ENCODE results near the gene CLDN9. TPM values are rescaled to one million over a fixed set of nuclear protein-coding genes. Genes with fewer than 3 reads are reported as not detected.

Gene CLDN9
- total RNA-seq, 1 donor: not detected

- no peak overlapping the region for H3K27ac ChIP-seq (ENCODE audit: low read depth, low read length)
- H3K4me1 ChIP-seq (ENCODE audit: insufficient read depth, low read length): peaks cover 11% of the 10 kb centered on the region
- H3K27me3 ChIP-seq (ENCODE audit: insufficient read depth, low read length): no peaks in the 10 kb centered on the region
- TF ChIP-seq CTCF (IDR thresholded peaks at IDR 0.05; ENCODE audit: extremely low read depth, low read depth, low read length): no peak
- no peak overlapping the region for H3K4me2 ChIP-seq (ENCODE audit: insufficient read depth, low read length)
- no peak overlapping the region for H2AFZ ChIP-seq (ENCODE audit: low read length)
- H3K9me3 ChIP-seq (ENCODE audit: low read depth, low read length): no peaks in the 10 kb centered on the region
- peaks cover 8% of the 10 kb centered on the region for H3K79me2 ChIP-seq (ENCODE audit: insufficient read depth, low read length)
- H4K20me1 ChIP-seq (ENCODE audit: insufficient read depth, low read length): no peaks in the 10 kb centered on the region
- no peak overlapping the region for H3K4me3 ChIP-seq (ENCODE audit: insufficient read depth, low read length)
- no peak for DNase-seq (ENCODE audit: insufficient read length, low spot score, missing footprints)
- no peaks in the 10 kb centered on the region for H3K36me3 ChIP-seq (ENCODE audit: insufficient read depth, low read length)
Measured at GRCh38 chr16:2977440-2977839, 35.3 kb upstream of the CLDN9 start.

- H4K20me1 ChIP-seq (ENCODE audit: insufficient read depth, low read length): no peaks in the 10 kb centered on the region
- H3K27me3 ChIP-seq (ENCODE audit: insufficient read depth, low read length): no peaks in the 10 kb centered on the region
- H3K4me1 ChIP-seq (ENCODE audit: insufficient read depth, low read length): peaks cover 11% of the 10 kb centered on the region
- H2AFZ ChIP-seq (ENCODE audit: low read length): peak overlapping the region; percentile 90
- no peaks in the 10 kb centered on the region for H3K9me3 ChIP-seq (ENCODE audit: low read depth, low read length)
- H3K79me2 ChIP-seq (ENCODE audit: insufficient read depth, low read length): peaks cover 8% of the 10 kb centered on the region
- DNase-seq (ENCODE audit: insufficient read length, low spot score, missing footprints): peak; percentile 90
- peak overlapping the region; percentile 88 for H3K4me3 ChIP-seq (ENCODE audit: insufficient read depth, low read length)
- H3K27ac ChIP-seq (ENCODE audit: low read depth, low read length): no peak overlapping the region
- H3K36me3 ChIP-seq (ENCODE audit: insufficient read depth, low read length): no peaks in the 10 kb centered on the region
- peak overlapping the region; percentile 84 for H3K4me2 ChIP-seq (ENCODE audit: insufficient read depth, low read length)
- TF ChIP-seq CTCF (IDR thresholded peaks at IDR 0.05; ENCODE audit: extremely low read depth, low read depth, low read length): no peak
Measured at GRCh38 chr16:2979669-2980226, 33.0 kb upstream of the CLDN9 start.

GRCh38 chr16:2980227-2981176 is 32.2 kb upstream of the CLDN9 start, which contains the start of gene PKMYT1:
Gene PKMYT1 (minus strand): TSS chr16:2980446. CDS start chr16:2979657, 789 bp downstream.
- H4K20me1 ChIP-seq (ENCODE audit: insufficient read depth, low read length): no peaks in the 10 kb centered on the region
- no peaks in the 10 kb centered on the region for H3K27me3 ChIP-seq (ENCODE audit: insufficient read depth, low read length)
- peaks cover 11% of the 10 kb centered on the region for H3K4me1 ChIP-seq (ENCODE audit: insufficient read depth, low read length)
- peak within 1 kb of the TSS; percentile 98 for H2AFZ ChIP-seq (ENCODE audit: low read length)
- H3K9me3 ChIP-seq (ENCODE audit: low read depth, low read length): no peaks in the 10 kb centered on the region
- H3K79me2 ChIP-seq (ENCODE audit: insufficient read depth, low read length): peaks cover 8% of the 10 kb centered on the region
- H3K27ac ChIP-seq (ENCODE audit: low read depth, low read length): peak within 1 kb of the TSS; percentile 91
- no peak for TF ChIP-seq CTCF (IDR thresholded peaks at IDR 0.05; ENCODE audit: extremely low read depth, low read depth, low read length)
- peak within 1 kb of the TSS; percentile 84 for H3K4me2 ChIP-seq (ENCODE audit: insufficient read depth, low read length)
- peak; percentile 100 for DNase-seq (ENCODE audit: insufficient read length, low spot score, missing footprints)
- peak within 1 kb of the TSS; percentile 88 for H3K4me3 ChIP-seq (ENCODE audit: insufficient read depth, low read length)
- H3K36me3 ChIP-seq (ENCODE audit: insufficient read depth, low read length): no peaks in the 10 kb centered on the region
